Measurements from ENCODE around the gene MEGF11. TPM values are rescaled to one million over a fixed set of nuclear protein-coding genes. Genes with fewer than 3 reads are reported as not detected.
A peak's percentile ranks its signal among the peaks of the same experiment; 100 is the strongest.

MEGF11 gene
- total RNA-seq, 1 donor from 2014 or later, result not detected

- intact Hi-C loops (cut with DNase I), result no loop called here
These were observed 329.5 kb downstream of the MEGF11 start for GRCh38 chr15:65924004-65924403.

GRCh38 chr15:65923264-65923663, 330.3 kb downstream of the MEGF11 start:
- intact Hi-C loops (cut with DNase I), result no loop called here
- DNase-seq (ENCODE audit: low spot score), result no peak

More at GRCh38 chr15:65924004-65924403, 329.5 kb downstream of the MEGF11 start:
- DNase-seq (ENCODE audit: low spot score), result no peak

GRCh38 chr15:65922621-65923020, 330.9 kb downstream of the MEGF11 start:
- intact Hi-C loops (cut with DNase I), result no loop called here
- DNase-seq (ENCODE audit: low spot score), result no peak

DNA sequence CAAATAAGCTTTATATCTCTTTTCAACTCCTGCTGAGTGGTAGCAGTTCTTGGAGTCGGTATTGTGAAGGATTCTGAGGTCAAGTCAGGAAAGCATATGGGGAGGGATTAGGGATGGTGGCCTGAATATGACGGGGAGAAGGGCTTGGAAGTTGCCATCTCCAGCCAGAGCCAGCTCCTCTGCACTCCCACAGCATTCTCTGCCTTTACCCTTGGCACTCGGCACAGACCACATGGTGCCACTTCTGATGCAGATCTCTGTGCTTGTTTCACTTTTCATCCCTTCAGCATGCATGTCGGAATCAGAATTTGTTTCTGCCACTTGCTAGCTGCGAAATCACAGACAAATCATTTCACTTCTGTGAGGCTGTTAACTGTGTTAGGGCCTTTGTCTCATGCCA, 331.8 kb downstream of the MEGF11 start:
- no peak for DNase-seq (ENCODE audit: low spot score)
- intact Hi-C loops (cut with DNase I), result no loop called here

- no peak for DNase-seq (ENCODE audit: low spot score)
- intact Hi-C loops (cut with DNase I), result no loop called here
These were observed 332.7 kb downstream of the MEGF11 start for GRCh38 chr15:65920825-65921309.

GRCh38 chr15:65920121-65920520, 333.4 kb downstream of the MEGF11 start:
- DNase-seq (ENCODE audit: low spot score), result peak; percentile 65
- intact Hi-C loops (cut with DNase I), result no loop called here

DNA sequence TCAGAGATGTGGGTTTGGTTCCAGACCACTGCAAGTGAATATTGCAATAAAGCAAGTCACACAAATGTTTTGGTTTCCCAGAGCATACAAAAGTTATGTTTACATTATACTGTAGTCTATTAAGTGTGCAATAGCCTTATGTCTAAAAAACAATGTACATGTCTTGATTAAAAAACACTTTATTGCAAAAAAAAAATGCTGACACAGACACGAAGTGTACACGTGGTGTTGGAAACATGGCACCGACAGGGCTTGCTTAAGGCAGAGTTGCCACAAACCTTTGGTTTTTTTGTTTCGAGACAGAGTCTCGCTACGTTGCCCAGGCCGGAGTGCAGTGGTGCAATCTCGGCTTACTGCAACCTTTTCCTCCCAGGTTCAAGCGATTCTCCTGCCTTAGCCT, 334.2 kb downstream of the MEGF11 start:
- intact Hi-C loops (cut with DNase I), result loop anchor here (5.0 to 10.0 kb wide), 2 partner anchors 265 to 373 kb away; partner anchors contain the start of gene DIS3L
- DNase-seq (ENCODE audit: low spot score), result peak; percentile 10

DNA sequence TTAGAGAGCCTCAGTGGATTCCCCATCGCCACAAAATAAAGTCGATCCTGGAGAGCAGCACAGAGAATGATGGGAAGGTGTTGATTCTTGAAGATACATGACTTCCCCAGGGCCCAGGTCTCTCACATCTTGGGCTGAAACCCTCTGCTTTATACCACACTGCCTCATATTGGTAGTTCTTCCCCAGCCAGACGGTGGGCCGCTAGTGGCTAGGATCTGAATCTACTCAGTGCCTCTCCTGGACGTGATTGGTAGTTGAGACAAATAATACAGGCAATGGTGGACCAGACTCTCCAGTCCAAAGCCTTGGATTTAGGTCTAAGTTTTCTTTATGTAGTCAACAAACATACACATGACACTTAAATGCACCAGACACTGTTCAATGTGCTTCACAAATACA, 334.6 kb downstream of the MEGF11 start:
- DNase-seq (ENCODE audit: low spot score), result peak; percentile 15
- intact Hi-C loops (cut with DNase I), result loop anchor here (5.0 to 10.0 kb wide), 2 partner anchors 266 to 373 kb away; partner anchors contain the start of gene DIS3L

GRCh38 chr15:65918357-65918920, 335.1 kb downstream of the MEGF11 start:
- intact Hi-C loops (cut with DNase I), result loop anchor here (5.0 to 10.0 kb wide), 2 partner anchors 266 to 374 kb away; partner anchors contain the start of gene DIS3L

DNA sequence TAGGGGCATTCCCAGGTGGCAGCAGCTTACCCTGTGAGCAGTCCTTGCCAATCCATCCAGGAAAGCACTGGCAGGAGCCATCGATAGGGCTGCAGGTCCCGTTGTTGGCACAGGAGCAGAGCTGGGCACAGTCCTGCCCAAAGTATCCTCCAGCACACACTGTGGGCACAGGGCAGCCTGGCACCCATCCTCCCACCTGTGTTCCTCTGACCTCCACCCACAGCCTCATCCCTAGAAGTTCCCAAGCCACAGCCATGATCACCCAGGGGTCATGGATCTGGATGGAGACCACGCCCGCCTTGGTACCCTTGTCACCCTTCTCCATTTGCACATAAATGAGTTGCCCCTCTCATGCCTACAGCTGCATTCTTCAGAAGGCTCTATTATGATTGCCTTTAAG, 335.6 kb downstream of the MEGF11 start:
- DNase-seq (ENCODE audit: low spot score), result peak; percentile 69
- intact Hi-C loops (cut with DNase I), result loop anchor here (5.0 to 10.0 kb wide), 2 partner anchors 267 to 374 kb away; partner anchors contain the start of gene DIS3L

More at GRCh38 chr15:65918357-65918920, 335.1 kb downstream of the MEGF11 start:
- no peak for DNase-seq (ENCODE audit: low spot score)

DNA sequence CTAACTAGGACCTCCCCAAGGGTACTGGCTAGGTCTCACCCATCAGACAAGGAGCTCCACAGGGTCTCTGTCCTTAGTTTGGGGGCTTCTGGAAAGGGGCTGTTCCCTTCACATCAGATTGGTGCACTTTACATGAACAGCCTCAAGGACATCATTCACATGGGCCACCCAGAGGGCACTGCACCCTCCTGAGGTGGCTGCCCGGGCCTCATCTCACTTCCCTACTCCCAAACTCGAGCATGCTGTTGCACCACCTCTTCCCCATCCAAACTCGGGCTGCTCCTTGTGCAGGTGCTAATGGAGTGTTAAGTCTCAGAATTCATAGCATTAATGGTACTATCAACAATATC, 336.2 kb downstream of the MEGF11 start:
- intact Hi-C loops (cut with DNase I), result loop anchor here (5.0 to 10.0 kb wide), 2 partner anchors 267 to 375 kb away; partner anchors contain the start of gene DIS3L
- peak; percentile 56 for DNase-seq (ENCODE audit: low spot score)

DNA sequence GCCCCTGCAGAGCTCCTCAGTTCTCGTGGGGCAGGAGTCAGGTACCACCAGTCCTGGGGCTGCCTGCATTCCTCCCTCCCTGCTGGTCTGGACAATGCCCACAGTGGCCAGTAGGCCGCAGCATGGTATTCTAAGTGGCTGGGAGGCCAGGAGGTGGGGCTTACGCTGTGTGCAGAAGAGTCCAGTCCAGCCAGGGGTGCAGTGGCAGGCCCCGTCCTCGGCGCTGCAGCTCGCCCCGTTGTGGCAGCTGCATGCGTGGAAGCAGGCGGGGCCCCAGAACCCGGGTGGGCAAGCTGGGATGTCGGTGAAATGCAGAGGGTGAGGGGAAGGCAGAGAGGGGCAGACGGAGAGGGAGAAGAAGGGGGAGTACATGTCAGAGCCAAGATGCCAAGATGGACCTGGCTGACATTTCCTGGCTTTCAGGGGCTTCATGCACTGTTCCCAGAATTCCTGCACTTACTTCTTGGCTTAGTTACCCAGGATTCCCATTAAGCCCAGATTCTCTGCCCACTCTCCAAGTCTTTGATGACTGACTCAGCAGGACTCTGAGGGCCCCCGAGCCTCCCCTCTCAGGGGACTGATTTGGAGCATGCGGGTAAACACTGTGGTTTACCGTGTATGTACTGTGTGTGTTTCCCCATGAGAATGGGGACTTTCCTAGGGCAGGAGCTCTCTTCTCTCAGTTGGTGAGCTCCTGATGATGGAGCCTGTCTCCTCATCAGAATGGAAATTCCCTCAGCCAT, 336.7 kb downstream of the MEGF11 start:
- DNase-seq (ENCODE audit: low spot score), result no peak
- intact Hi-C loops (cut with DNase I), result loop anchor here (5.0 to 10.0 kb wide), 2 partner anchors 268 to 375 kb away; partner anchors contain the start of gene DIS3L

DNA sequence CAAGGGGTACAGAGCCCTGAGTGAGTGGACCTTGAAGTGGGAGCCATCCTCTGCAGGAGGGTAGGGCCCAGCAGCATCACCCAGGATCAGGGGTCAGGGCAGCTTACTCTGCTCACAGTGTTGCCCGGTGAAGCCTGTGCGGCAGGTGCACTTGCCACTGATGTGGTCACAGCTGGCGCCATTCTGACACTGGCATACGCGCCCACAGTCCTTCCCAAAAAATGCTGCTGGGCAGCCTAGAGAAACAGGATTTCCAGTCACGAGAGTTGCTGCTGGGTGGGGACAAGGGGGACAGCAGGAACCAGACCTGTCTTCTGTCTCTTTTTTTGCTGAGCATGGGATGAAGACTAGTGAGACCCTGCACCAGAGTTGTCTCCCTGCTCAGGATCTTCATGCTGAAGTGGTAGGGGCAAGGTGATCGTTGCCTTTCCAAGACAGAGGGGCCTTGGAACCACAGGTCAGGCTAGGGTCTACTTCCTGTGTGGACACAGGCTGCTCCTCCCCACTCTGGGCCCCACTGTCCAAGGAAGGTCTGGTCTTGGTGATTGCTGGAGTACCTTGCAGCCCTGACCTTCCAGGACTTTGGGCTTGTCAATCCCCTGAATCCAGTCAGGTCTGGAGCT, 337.4 kb downstream of the MEGF11 start:
- intact Hi-C loops (cut with DNase I), result loop anchor here (5.0 to 10.0 kb wide), 2 partner anchors 269 to 376 kb away; partner anchors contain the start of gene DIS3L
- DNase-seq (ENCODE audit: low spot score), result no peak

GRCh38 chr15:65914981-65915925, 338.3 kb downstream of the MEGF11 start:
- intact Hi-C loops (cut with DNase I), result loop anchor here (5.0 to 10.0 kb wide), 2 partner anchors 270 to 377 kb away; partner anchors contain the start of gene DIS3L

DNA sequence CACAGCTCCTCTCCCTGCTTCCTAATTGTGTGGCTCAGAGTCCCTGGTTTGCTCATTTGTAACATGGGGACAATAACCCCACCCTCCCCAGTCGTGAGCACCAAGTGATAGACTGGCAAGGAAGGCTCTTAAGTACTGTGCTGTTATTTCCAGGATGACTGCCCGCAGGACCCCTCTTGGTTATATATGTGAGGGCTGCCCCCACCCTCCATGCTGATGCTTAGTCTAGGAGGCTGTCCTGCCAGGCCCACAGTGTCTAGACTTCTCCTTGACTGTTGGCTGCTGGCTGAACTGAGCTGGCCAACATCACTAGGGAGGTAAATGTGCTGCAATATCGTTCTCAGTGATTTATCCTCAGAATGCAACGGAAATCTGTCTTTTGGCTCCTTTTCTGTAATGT, 339.2 kb downstream of the MEGF11 start:
- intact Hi-C loops (cut with DNase I), result loop anchor here (10.0 kb wide), 1 partner anchor 270 kb away; no protein-coding TSS in a partner anchor
- DNase-seq (ENCODE audit: low spot score), result no peak

More at GRCh38 chr15:65914981-65915925, 338.3 kb downstream of the MEGF11 start:
- no peak for DNase-seq (ENCODE audit: low spot score)

- DNase-seq (ENCODE audit: low spot score), result no peak
- intact Hi-C loops (cut with DNase I), result loop anchor here (10.0 kb wide), 1 partner anchor 271 kb away; no protein-coding TSS in a partner anchor
These were observed 339.8 kb downstream of the MEGF11 start for GRCh38 chr15:65913631-65914199.

DNA sequence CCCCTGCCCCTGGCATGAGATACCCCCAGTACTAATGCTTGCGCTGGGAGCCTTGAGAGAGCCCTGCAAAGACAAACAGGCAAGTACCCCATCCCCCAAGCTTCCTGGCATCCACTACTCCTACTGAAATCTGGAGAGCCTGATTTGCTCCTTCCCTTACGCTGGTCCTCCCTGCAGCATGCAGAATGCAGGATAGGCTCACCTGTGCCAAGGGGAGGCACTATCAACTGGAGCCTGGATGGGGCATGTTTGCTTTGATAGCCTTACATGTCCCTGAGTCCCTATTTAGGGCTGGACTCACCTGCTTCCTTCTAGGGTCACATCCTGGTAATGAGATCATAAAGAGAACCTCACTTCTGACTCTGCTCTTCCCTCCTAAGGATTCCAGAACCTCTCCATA, 341.3 kb downstream of the MEGF11 start:
- intact Hi-C loops (cut with DNase I), result loop anchor here (10.0 kb wide), 1 partner anchor 273 kb away; no protein-coding TSS in a partner anchor
- no peak for DNase-seq (ENCODE audit: low spot score)

DNA sequence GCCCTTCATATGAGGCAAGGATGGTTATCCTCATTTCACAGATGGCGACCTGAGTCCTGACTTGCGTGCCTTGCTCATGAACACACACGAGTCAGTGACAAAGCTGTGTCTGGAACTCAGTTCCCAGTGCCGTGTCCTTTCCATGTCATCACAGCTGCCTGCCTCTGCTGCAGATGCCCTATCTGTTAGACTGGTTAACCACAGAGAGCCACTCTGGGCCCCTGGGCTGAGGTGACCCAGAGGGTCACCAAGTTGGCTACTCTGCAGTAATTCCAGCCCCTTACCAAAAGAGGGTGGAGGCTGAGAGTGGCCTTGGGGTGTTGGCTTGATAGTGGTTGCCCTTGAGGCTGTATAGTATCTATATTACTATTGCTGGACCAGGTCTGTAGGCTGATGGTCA, 343.2 kb downstream of the MEGF11 start:
- DNase-seq (ENCODE audit: low spot score), result no peak
- intact Hi-C loops (cut with DNase I), result loop anchor here (10.0 kb wide), 1 partner anchor 274 kb away; no protein-coding TSS in a partner anchor

All from cardiac septum (tissue), 1 donor.